H9 (cell line): ENCODE results near the gene IWS1. TPM values are rescaled to one million over a fixed set of nuclear protein-coding genes. Genes with fewer than 3 reads are reported as not detected.

ENCODE experiments used
- DNase-seq: peaks from one replicate; pipeline ENCODE4 v3.0.0-alpha.2; 2017
- H2AFZ ChIP-seq: one replicate; pipeline ENCODE4 v1.6.1; 2013; ENCODE audit warnings: mild to moderate bottlenecking, low read length, control low read depth, moderate library complexity
- H2AK5ac ChIP-seq: 2 replicates; pipeline ENCODE4 v1.6.1; 2013; ENCODE audit warnings: low read length, control low read depth, mixed read lengths; ENCODE audit not compliant: insufficient read length
- H2BK120ac ChIP-seq: one replicate; pipeline ENCODE4 v1.6.1; 2013; ENCODE audit warnings: low read depth, mild to moderate bottlenecking, low read length, control low read depth, inconsistent platforms; ENCODE audit not compliant: poor library complexity, severe bottlenecking
- H2BK12ac ChIP-seq: 2 replicates; pipeline ENCODE4 v1.6.1; 2013; ENCODE audit warnings: low read length, control low read depth, mixed read lengths, low read depth; ENCODE audit not compliant: insufficient read length
- H2BK15ac ChIP-seq: 2 replicates; pipeline ENCODE4 v1.6.1; 2013; ENCODE audit warnings: low read depth, low read length, control low read depth
- H2BK20ac ChIP-seq: one replicate; pipeline ENCODE4 v1.6.1; 2013; ENCODE audit warnings: low read depth, mild to moderate bottlenecking, low read length, control low read depth, inconsistent platforms; ENCODE audit not compliant: poor library complexity, severe bottlenecking
- H2BK5ac ChIP-seq: 2 replicates; pipeline ENCODE4 v1.6.1; 2013; ENCODE audit warnings: low read length, control low read depth, mixed read lengths; ENCODE audit not compliant: insufficient read length
- H3K14ac ChIP-seq: 2 replicates; pipeline ENCODE4 v1.6.1; 2013; ENCODE audit warnings: low read length, control low read depth; ENCODE audit not compliant: insufficient read depth
- H3K18ac ChIP-seq: 2 replicates; pipeline ENCODE4 v1.6.1; 2013; ENCODE audit warnings: low read depth, mild to moderate bottlenecking, mixed read lengths, low read length, control low read depth; ENCODE audit not compliant: insufficient read length
- H3K23ac ChIP-seq: 2 replicates; pipeline ENCODE4 v1.6.1; 2013; ENCODE audit warnings: low read length, control low read depth, mixed read lengths, low read depth; ENCODE audit not compliant: insufficient read length
- H3K23me2 ChIP-seq: 2 replicates; pipeline ENCODE4 v1.6.1; 2013; ENCODE audit warnings: low read depth, mild to moderate bottlenecking, mixed read lengths, low read length, control low read depth; ENCODE audit not compliant: insufficient read length, poor library complexity, severe bottlenecking
- H3K27ac ChIP-seq: 2 replicates; pipeline ENCODE4 v1.5.1; 2013; ENCODE audit warnings: low read length, control low read depth, mixed read lengths, low read depth; ENCODE audit not compliant: insufficient read length
- H3K27me3 ChIP-seq: 2 replicates; pipeline ENCODE4 v1.6.1; 2013; ENCODE audit warnings: low read length, control low read depth, inconsistent platforms; ENCODE audit not compliant: insufficient read depth
- H3K4ac ChIP-seq: 2 replicates; pipeline ENCODE4 v1.6.1; 2013; ENCODE audit warnings: low read depth, mild to moderate bottlenecking, control low read depth, inconsistent platforms, low read length, moderate library complexity
- H3K4me1 ChIP-seq: 2 replicates; pipeline ENCODE4 v1.6.1; 2013; ENCODE audit warnings: low read length, control low read depth, inconsistent platforms; ENCODE audit not compliant: insufficient read depth
- H3K4me2 ChIP-seq: 2 replicates; pipeline ENCODE4 v1.6.1; 2013; ENCODE audit warnings: low read length, control low read depth, mixed read lengths; ENCODE audit not compliant: insufficient read length, insufficient read depth
- H3K56ac ChIP-seq: 2 replicates; pipeline ENCODE4 v1.6.1; 2013; ENCODE audit warnings: low read depth, mild to moderate bottlenecking, mixed read lengths, low read length, control low read depth; ENCODE audit not compliant: insufficient read length
- H3K79me1 ChIP-seq: 2 replicates; pipeline ENCODE4 v1.6.1; 2013; ENCODE audit warnings: low read depth, mild to moderate bottlenecking, moderate library complexity, low read length, control low read depth, inconsistent platforms; ENCODE audit not compliant: insufficient read depth, poor library complexity, severe bottlenecking
- H3K79me2 ChIP-seq: 2 replicates; pipeline ENCODE4 v1.6.1; 2013; ENCODE audit warnings: low read length, control low read depth, inconsistent platforms; ENCODE audit not compliant: insufficient read depth
- H3K9ac ChIP-seq: 2 replicates; pipeline ENCODE4 v1.6.1; 2013; ENCODE audit warnings: low read length, control low read depth, mixed read lengths; ENCODE audit not compliant: insufficient read length; ENCODE audit errors: extremely low read depth
- H3K9me3 ChIP-seq: one replicate; pipeline ENCODE4 v1.6.1; 2013; ENCODE audit warnings: low read depth, low read length, inconsistent platforms; ENCODE audit not compliant: control insufficient read depth
- H3T11ph ChIP-seq: one replicate; pipeline ENCODE4 v1.6.1; 2013; ENCODE audit warnings: mild to moderate bottlenecking, low read length, control low read depth, inconsistent platforms
- H4K20me1 ChIP-seq: one replicate; pipeline ENCODE4 v1.6.1; 2013; ENCODE audit not compliant: control insufficient read depth, insufficient read length, insufficient read depth
- H4K5ac ChIP-seq: 2 replicates; pipeline ENCODE4 v1.6.1; 2013; ENCODE audit warnings: low read depth, mild to moderate bottlenecking, mixed read lengths, low read length, control low read depth; ENCODE audit not compliant: insufficient read length
- H4K8ac ChIP-seq: replicated peaks from 2 replicates; pipeline ENCODE4 v1.6.1; 2013; ENCODE audit warnings: low read length, control low read depth, mixed read lengths, low read depth; ENCODE audit not compliant: insufficient read length
- H4K91ac ChIP-seq: 2 replicates; pipeline ENCODE4 v1.6.1; 2013; ENCODE audit warnings: low read depth, mild to moderate bottlenecking, moderate library complexity, mixed read lengths, low read length, control low read depth; ENCODE audit not compliant: insufficient read length
- H3K27ac Mint-ChIP-seq, 3 experiments: 2 replicates in 2 of 3; 3 replicates in 1 of 3; pipeline ENCODE4 v1.8.0; 2020 to 2021; ENCODE audit warnings: mixed read lengths in 3 of 3, mild to moderate bottlenecking in 1 of 3, moderate library complexity in 1 of 3
- H3K27me3 Mint-ChIP-seq: 2 replicates; pipeline ENCODE4 v1.8.0; 2021; ENCODE audit warnings: low read depth, mild to moderate bottlenecking, moderate library complexity, mixed read lengths
- H3K36me3 Mint-ChIP-seq, 3 experiments: 2 replicates in 2 of 3; 3 replicates in 1 of 3; pipeline ENCODE4 v1.8.0; 2020 to 2021; ENCODE audit warnings: low read depth in 3 of 3, mixed read lengths in 3 of 3; ENCODE audit not compliant: insufficient read depth in 1 of 3
- H3K4me1 Mint-ChIP-seq, 2 experiments: 2 replicates each; pipeline ENCODE4 v1.8.0; 2020; ENCODE audit warnings: mixed read lengths in 2 of 2
- H3K4me3 Mint-ChIP-seq, 2 experiments: 2 replicates in 1 of 2; 3 replicates in 1 of 2; pipeline ENCODE4 v1.8.0; 2020 to 2021; ENCODE audit warnings: mild to moderate bottlenecking in 2 of 2, mixed read lengths in 2 of 2, moderate library complexity in 1 of 2
- H3K9me3 Mint-ChIP-seq, 2 experiments: 2 replicates in 1 of 2; 3 replicates in 1 of 2; pipeline ENCODE4 v1.8.0; 2020; ENCODE audit warnings: mild to moderate bottlenecking in 2 of 2, mixed read lengths in 2 of 2, moderate library complexity in 1 of 2
- CTCF ChIP-seq: fragments of 200-600 bp; sonication (generic); conservative IDR thresholded peaks from 3 replicates; pipeline ENCODE4 v1.8.0; 2021; ENCODE audit warnings: antibody characterized with exemption, mild to moderate bottlenecking
- WGBS: extraction: QIAGEN DNeasy Blood & Tissue Kit; methylation state at CpG from one replicate; pipeline ENCODE4 v1.1.7; 2013; ENCODE audit warnings: missing lambda C conversion rate, low lambda C conversion rate, mixed read lengths; ENCODE audit not compliant: insufficient read length; ENCODE audit errors: extremely low coverage; 5-methylcytosine and 5-hydroxymethylcytosine counted together
- total RNA-seq: library from RNA; stranded (reverse); gene quantifications from 2 replicates; pipeline ENCODE4 v1.2.1, GENCODE V29; 2021

IWS1 gene
- total RNA-seq, 1 experiment from 2014 or later: 66.2 TPM

- H4K8ac ChIP-seq: no peak overlapping the region
- TF ChIP-seq CTCF: no peak
Observed at GRCh38 chr2:127471286-127471988, 54.9 kb downstream of the IWS1 start.

More at GRCh38 chr2:127471286-127471988, 54.9 kb downstream of the IWS1 start:
- Histone ChIP-seq H2AK5ac (no peak overlapping the region), H3K79me2 (no peaks in the 10 kb centered on the region), H3K56ac (no peak overlapping the region), H4K5ac (no peak overlapping the region), H3T11ph (no peak overlapping the region), H3K9ac (no peak overlapping the region), H2BK20ac (no peak overlapping the region), H3K4me2 (no peak overlapping the region), H3K79me1 (no peaks in the 10 kb centered on the region), H3K27ac (no peak overlapping the region), H2AFZ (no peak overlapping the region), H3K4ac (no peak overlapping the region), H2BK15ac (no peak overlapping the region), H3K27me3 (no peaks in the 10 kb centered on the region), H3K4me1 (no peaks in the 10 kb centered on the region), H3K23ac (no peak overlapping the region), H2BK5ac (no peak overlapping the region), H3K23me2 (no peaks in the 10 kb centered on the region), H2BK120ac (no peak overlapping the region), H3K18ac (no peak overlapping the region), H2BK12ac (no peak overlapping the region), H4K91ac (no peak overlapping the region), H4K20me1 (no peaks in the 10 kb centered on the region), H3K14ac (no peak overlapping the region), H3K9me3 (no peaks in the 10 kb centered on the region)
- Mint-ChIP-seq H3K4me1 (no peaks in the 10 kb centered on the region), H3K9me3 (0 out of 5 replicates have a peak, but pooled peaks cover 0 to 2% of the 10 kb centered on the region in 2 experiments), H3K27me3 (no peaks in the 10 kb centered on the region; the same call in 1 of the 2 replicates), H3K27ac (0 out of 7 replicates have a peak overlapping the region, but pooled peaks of 1 of the 3 experiments have one; percentile 23), H3K36me3 (peaks cover 4 to 12% (median 7%) of the 10 kb centered on the region in 3 experiments; a peak in 5 of 7 replicates), H3K4me3 (no peak overlapping the region)
- DNase-seq: no peak
- no CpG with 5 or more reads among the region's 4 CpGs for WGBS
